ENCODE data around the gene TRPM2. TPM values are rescaled to one million over a fixed set of nuclear protein-coding genes. Genes with fewer than 3 reads are reported as not detected.

TRPM2 gene
- total RNA-seq, 4 donors from 2014 or later: 1.1 to 27.2 (median 3.3) TPM

DNA sequence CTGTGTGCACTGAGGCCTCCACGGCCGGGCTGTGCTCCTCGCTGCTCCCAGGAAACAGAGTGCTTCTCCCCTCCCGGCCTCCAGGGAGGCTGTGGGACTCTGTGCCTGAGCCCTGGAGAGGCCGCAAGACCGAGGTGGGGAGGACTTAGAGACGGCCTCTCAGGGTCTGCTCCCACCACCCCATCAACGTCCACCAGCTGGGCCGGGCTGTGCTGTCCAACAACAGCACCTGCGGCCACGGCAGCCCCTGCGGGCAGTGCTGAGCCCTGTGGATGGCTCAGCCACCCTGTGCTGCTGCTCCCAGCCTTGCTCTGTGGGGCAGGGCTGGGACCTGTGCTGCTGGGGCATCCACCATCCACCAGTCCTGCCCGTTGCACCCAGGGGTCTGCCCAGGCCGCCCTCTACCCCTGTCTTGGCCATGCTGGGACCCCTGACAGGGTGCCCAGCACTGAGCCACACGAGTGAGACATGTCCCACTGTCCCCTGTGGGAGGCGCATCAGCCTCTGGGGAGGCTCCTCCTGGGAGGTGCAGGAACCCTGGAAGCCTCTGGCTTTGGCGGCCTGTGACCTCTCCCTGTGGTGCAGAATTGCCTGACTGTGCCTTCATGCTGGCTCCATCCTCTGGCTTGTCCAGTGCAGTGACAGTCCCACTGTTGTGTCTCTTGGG is 70.7 kb downstream of the TRPM2 start:
- Histone ChIP-seq H3K36me3 (no peaks in the 10 kb centered on the region), H3K27me3 (no peaks in the 10 kb centered on the region), H3K4me1 (no peaks in the 10 kb centered on the region), H3K9me3 (no peaks in the 10 kb centered on the region), H3K4me3 (no peak overlapping the region), H3K27ac (no peak overlapping the region)
- no peak for TF ChIP-seq POLR2A (IDR thresholded peaks at IDR 0.05)
- TF ChIP-seq, protein P1, sequence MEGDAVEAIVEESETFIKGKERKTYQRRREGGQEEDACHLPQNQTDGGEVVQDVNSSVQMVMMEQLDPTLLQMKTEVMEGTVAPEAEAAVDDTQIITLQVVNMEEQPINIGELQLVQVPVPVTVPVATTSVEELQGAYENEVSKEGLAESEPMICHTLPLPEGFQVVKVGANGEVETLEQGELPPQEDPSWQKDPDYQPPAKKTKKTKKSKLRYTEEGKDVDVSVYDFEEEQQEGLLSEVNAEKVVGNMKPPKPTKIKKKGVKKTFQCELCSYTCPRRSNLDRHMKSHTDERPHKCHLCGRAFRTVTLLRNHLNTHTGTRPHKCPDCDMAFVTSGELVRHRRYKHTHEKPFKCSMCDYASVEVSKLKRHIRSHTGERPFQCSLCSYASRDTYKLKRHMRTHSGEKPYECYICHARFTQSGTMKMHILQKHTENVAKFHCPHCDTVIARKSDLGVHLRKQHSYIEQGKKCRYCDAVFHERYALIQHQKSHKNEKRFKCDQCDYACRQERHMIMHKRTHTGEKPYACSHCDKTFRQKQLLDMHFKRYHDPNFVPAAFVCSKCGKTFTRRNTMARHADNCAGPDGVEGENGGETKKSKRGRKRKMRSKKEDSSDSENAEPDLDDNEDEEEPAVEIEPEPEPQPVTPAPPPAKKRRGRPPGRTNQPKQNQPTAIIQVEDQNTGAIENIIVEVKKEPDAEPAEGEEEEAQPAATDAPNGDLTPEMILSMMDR (IDR thresholded peaks at IDR 0.05): no peak
- peak in 2 of 3 donors; percentile 30 to 40 for DNase-seq

DNA sequence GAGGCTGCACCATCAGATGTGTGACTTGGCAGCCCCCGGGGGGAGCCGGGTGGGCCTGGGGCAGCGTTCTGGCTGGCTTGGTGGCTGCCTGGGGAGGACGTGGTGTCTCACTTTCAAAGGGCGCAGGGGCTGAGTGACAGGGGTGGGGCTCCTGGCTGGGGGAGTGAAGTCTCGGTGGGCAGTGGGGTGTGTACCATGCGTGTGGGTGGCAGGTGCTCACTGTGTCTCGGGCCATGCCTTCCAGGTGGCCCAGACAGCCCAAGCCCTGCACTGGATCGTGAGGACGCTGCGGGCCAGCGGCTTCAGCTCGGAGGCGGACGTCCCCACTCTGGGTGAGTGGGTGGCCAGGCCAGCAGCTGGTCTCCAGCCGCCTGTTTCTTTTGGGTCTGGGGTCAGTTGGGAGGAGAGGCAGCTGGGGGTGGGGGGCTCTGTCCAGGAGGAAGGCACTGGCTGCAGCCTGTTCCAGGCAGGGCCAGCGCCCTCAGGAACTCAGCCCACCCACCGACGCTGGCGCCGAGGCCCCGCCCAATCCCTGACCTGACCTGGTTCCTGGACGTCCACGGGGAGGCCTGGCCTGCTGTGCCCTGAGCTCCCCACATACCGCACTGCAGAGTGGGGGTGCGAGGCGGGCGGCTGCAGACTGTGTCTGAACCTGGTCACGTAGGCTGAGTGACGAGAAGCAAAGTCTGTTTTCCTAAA is 71.3 kb downstream of the TRPM2 start:
- peak in 2 of 3 donors; percentile 30 to 36 for DNase-seq
- no peak overlapping the region for H3K4me3 ChIP-seq
- no peak overlapping the region for H3K27ac ChIP-seq
- TF ChIP-seq POLR2A (IDR thresholded peaks at IDR 0.05): no peak
- TF ChIP-seq, protein P1 (IDR thresholded peaks at IDR 0.05): no peak
- H3K4me1 ChIP-seq: no peaks in the 10 kb centered on the region
- H3K9me3 ChIP-seq: peaks cover 0 to 6% (median 0%) of the 10 kb centered on the region in 4 donors
- no peaks in the 10 kb centered on the region for H3K36me3 ChIP-seq
- H3K27me3 ChIP-seq: no peaks in the 10 kb centered on the region

DNA sequence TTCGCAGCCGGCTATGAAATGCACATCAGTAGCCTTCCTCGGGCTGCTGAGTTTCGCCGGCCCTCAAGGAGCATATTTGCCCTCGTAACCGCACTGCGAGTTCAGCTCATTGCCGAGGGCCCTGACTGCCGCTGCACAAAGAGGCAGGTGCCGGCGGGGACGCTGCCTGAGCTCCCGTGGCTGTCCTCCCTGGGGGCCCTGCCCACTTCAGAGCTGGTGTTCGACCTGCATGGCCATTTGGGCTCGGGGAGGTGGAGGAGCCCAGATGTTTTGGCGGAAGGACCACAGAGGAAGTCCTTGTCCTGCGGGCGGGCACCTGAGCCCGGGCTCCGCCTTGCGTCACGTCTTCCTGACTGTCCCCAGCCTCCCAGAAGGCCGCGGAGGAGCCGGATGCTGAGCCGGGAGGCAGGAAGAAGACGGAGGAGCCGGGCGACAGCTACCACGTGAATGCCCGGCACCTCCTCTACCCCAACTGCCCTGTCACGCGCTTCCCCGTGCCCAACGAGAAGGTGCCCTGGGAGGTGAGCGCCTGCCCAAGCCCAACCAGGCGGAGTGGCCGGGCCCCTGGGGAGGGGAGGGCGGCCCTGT is 72.0 kb downstream of the TRPM2 start:
- no peaks in the 10 kb centered on the region for H3K4me1 ChIP-seq
- peaks cover 0 to 10% (median 0%) of the 10 kb centered on the region in 4 donors for H3K9me3 ChIP-seq
- no peak overlapping the region for H3K27ac ChIP-seq
- no peak for TF ChIP-seq POLR2A (IDR thresholded peaks at IDR 0.05)
- TF ChIP-seq, protein P1 (IDR thresholded peaks at IDR 0.05): no peak
- H3K27me3 ChIP-seq: no peaks in the 10 kb centered on the region
- no peak overlapping the region for H3K4me3 ChIP-seq
- DNase-seq: peak in 1 of 3 donors; percentile 43
- H3K36me3 ChIP-seq: no peaks in the 10 kb centered on the region

DNA sequence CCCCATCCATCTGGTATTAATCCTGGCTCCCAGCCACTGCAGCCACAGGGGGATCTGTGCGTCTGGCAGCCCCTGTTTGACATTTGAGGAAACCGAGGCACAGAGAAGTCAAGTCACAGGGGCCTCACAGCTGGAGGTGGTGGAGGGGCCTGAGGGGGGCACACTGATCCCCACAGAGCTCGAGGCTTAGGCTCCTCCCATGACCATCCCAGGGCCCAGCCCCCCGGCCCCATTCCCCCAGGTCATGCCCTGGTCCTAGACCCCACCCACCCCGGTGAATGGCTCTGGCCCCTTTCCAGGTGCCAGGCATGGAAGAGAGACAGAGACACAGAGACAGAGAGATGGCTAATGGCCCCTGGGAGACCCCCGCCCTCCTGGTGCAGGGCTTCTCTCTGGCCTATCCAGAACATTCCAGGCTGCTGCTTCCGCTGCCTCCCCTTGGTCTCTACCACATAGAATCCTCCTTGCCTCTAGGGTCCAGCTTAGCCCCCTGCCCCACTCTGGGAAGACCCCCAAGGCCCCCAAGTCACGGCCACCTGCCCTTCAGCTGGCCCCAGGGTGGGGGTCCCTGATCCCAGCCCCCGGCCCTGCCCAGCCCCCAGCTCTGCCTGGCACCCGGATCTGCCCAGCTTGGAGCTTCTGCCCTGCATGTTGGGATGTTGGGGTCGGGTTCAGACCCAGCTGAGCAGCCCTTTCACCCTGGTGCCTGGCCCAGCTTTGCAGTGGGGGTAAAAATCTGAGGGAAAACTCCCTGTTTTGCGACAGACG is 72.7 kb downstream of the TRPM2 start:
- H3K4me1 ChIP-seq: no peaks in the 10 kb centered on the region
- H3K27ac ChIP-seq: no peak overlapping the region
- no peak overlapping the region for H3K4me3 ChIP-seq
- no peaks in the 10 kb centered on the region for H3K27me3 ChIP-seq
- TF ChIP-seq, protein P1 (IDR thresholded peaks at IDR 0.05): no peak
- no peak for TF ChIP-seq POLR2A (IDR thresholded peaks at IDR 0.05)
- DNase-seq: peak in 2 of 3 donors; percentile 31
- H3K9me3 ChIP-seq: peaks cover 0 to 10% (median 0%) of the 10 kb centered on the region in 4 donors
- H3K36me3 ChIP-seq: no peaks in the 10 kb centered on the region

DNA sequence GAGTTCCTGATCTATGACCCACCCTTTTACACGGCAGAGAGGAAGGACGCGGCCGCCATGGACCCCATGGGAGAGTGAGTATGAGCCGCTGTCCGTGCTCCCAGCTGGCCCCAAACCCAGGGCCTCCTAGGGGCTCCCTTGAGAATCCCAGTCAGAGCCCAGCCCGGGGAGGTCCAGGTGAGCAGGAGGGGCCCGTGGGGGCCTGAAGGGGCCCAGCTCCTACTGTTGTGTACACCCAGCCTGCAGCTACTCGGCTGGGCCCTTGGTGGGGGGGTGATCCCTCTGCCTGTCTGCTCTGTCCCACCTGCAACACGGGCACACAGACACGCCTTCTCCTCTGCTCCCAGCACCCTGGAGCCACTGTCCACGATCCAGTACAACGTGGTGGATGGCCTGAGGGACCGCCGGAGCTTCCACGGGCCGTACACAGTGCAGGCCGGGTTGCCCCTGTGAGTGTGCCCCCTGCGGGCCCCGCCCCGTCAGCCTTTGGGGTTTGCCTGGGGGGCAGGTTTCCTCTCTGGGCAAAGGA is 73.3 kb downstream of the TRPM2 start:
- no peak overlapping the region for H3K27ac ChIP-seq
- H3K4me1 ChIP-seq: no peaks in the 10 kb centered on the region
- no peak overlapping the region for H3K4me3 ChIP-seq
- DNase-seq: peak in 2 of 3 donors; percentile 36 to 37
- no peaks in the 10 kb centered on the region for H3K27me3 ChIP-seq
- H3K9me3 ChIP-seq: peaks cover 0 to 10% (median 0%) of the 10 kb centered on the region in 4 donors
- TF ChIP-seq, protein P1 (IDR thresholded peaks at IDR 0.05): no peak
- no peak for TF ChIP-seq POLR2A (IDR thresholded peaks at IDR 0.05)
- no peaks in the 10 kb centered on the region for H3K36me3 ChIP-seq

Measured in Peyer's patch (tissue), 4 donors.